GM12878 (cell line): Measurements from ENCODE around the gene MAST4. TPM values are rescaled to one million over a fixed set of nuclear protein-coding genes. Genes with fewer than 3 reads are reported as not detected.

Experiments used
- ATAC-seq: fragments of 200-7000 bp; cut with Tn5 transposase; 3 replicates; pipeline ENCODE4 v1.9.1; 2020; ENCODE audit warnings: mild to moderate bottlenecking, moderate library complexity
- BruUV-seq: library from RNA; stranded (reverse); fragments of 400-500 nt; replicated peaks from 2 replicates; lab custom pipeline; 2021; lab: Mats Ljungman, UMichigan
- CTCF ChIA-PET: fragments of 300-600 bp; sonication (Branson Sonifier 250); formaldehyde crosslinking; extraction: SDS; loops from one replicate; lab custom pipeline; 2021; ENCODE audit warnings: inconsistent platforms; lab: Yijun Ruan, JAX
- POLR2A ChIA-PET: fragments of 350-600 bp; formaldehyde crosslinking; extraction: SDS; loops from one replicate; lab custom pipeline; 2021; ENCODE audit warnings: inconsistent platforms; lab: Charles Lee
- RAD21 ChIA-PET: fragments of 300-600 bp; sonication (Branson Sonifier 250); formaldehyde crosslinking; loops from one replicate; lab custom pipeline; 2023; ENCODE audit warnings: antibody characterized with exemption; ENCODE audit not compliant: unreplicated experiment; lab: Charles Lee
- SMC1A ChIA-PET: fragments of 300-600 bp; sonication (Branson Sonifier 250); formaldehyde crosslinking; loops from one replicate; lab custom pipeline; 2023; ENCODE audit not compliant: unreplicated experiment, uncharacterized antibody; lab: Charles Lee
- DNase-seq: peaks from one replicate; pipeline ENCODE4 v3.0.0-alpha.2; 2011; ENCODE audit warnings: low read depth, low spot score
- FAIRE-seq: peaks from 3 replicates; lab custom pipeline; 2011; peaks lifted over from hg19 to GRCh38; lab: Jason Lieb, UNC
- H2AFZ ChIP-seq: 2 replicates; pipeline ENCODE4 v1.6.0; 2011; ENCODE audit warnings: low read depth, low read length, control low read depth; ENCODE audit not compliant: control insufficient read depth
- H3K27ac ChIP-seq: 2 replicates; pipeline ENCODE4 v1.5.1; 2011; ENCODE audit warnings: control low read depth; ENCODE audit not compliant: control insufficient read depth, insufficient read depth
- H3K27me3 ChIP-seq, 2 experiments: replicated peaks in 1 of 2; 2 replicates each; pipeline versions ENCODE4 v1.6.0 to v1.6.1; 2011; ENCODE audit warnings: low read length in 1 of 2; ENCODE audit not compliant: control insufficient read depth in 2 of 2, insufficient read depth in 2 of 2
- H3K36me3 ChIP-seq, 2 experiments: 2 replicates each; pipeline ENCODE4 v1.5.1; 2011; ENCODE audit warnings: low read length in 1 of 2; ENCODE audit not compliant: control insufficient read depth in 2 of 2, insufficient read depth in 2 of 2
- H3K4me1 ChIP-seq: 2 replicates; pipeline ENCODE4 v1.6.1; 2011; ENCODE audit warnings: mild to moderate bottlenecking, low read length, moderate library complexity, mixed read lengths; ENCODE audit not compliant: control insufficient read depth, insufficient read depth
- H3K4me2 ChIP-seq: 2 replicates; pipeline ENCODE4 v1.6.0; 2011; ENCODE audit warnings: control low read depth; ENCODE audit not compliant: control insufficient read depth, insufficient read depth
- H3K4me3 ChIP-seq: fragments of 200-600 bp; sonication (generic); 2 replicates; pipeline ENCODE4 v1.5.1; 2016
- H3K79me2 ChIP-seq: 2 replicates; pipeline ENCODE4 v1.6.0; 2011; ENCODE audit warnings: low read length; ENCODE audit not compliant: control insufficient read depth, insufficient read depth
- H3K9ac ChIP-seq: 2 replicates; pipeline ENCODE4 v1.8.0; 2011; ENCODE audit warnings: low read length, control low read depth, mixed read lengths; ENCODE audit not compliant: control insufficient read depth, insufficient read depth
- H3K9me3 ChIP-seq: replicated peaks from 3 replicates; pipeline ENCODE4 v1.5.1; 2011; ENCODE audit warnings: mild to moderate bottlenecking, low read length; ENCODE audit not compliant: control insufficient read depth, insufficient read depth
- H4K20me1 ChIP-seq: 2 replicates; pipeline ENCODE4 v1.6.0; 2011; ENCODE audit not compliant: control insufficient read depth, insufficient read depth
- BACH1 ChIP-seq: fragments of 450-650 bp; IDR thresholded peaks from 2 replicates; pipeline ENCODE4 v1.6.1; 2017; ENCODE audit warnings: mild to moderate bottlenecking, borderline replicate concordance
- EED ChIP-seq: sonication (generic); IDR thresholded peaks from 2 replicates; pipeline ENCODE4 v1.6.1; 2016; ENCODE audit warnings: antibody characterized with exemption, low read depth
- FOXK2 ChIP-seq: fragments of 450-650 bp; IDR thresholded peaks from 2 replicates; pipeline ENCODE4 v1.6.1; 2017; ENCODE audit warnings: mild to moderate bottlenecking, moderate library complexity
- IKZF1 ChIP-seq: fragments of 450-650 bp; conservative IDR thresholded peaks from 2 replicates; pipeline ENCODE4 v1.6.1; 2017; ENCODE audit warnings: antibody characterized with exemption, mild to moderate bottlenecking
- MYC ChIP-seq: IDR thresholded peaks from 2 replicates; pipeline ENCODE4 v1.6.1; 2011; ENCODE audit warnings: mild to moderate bottlenecking, low read length, moderate library complexity, inconsistent platforms; ENCODE audit not compliant: insufficient read depth, insufficient replicate concordance, insufficient read length, severe bottlenecking
- POLR2AphosphoS2 ChIP-seq: IDR thresholded peaks from 2 replicates; pipeline ENCODE4 v1.6.1; 2011; ENCODE audit warnings: low read depth, mild to moderate bottlenecking, low read length, improper control_type of control experiment, moderate library complexity
- POLR2AphosphoS5 ChIP-seq: IDR thresholded peaks from 2 replicates; pipeline ENCODE4 v1.6.1; 2011; ENCODE audit warnings: mild to moderate bottlenecking, low read length, inconsistent platforms
- RAD21 ChIP-seq: IDR thresholded peaks from 2 replicates; pipeline ENCODE4 v1.6.1; 2011; ENCODE audit warnings: mild to moderate bottlenecking, low read depth, low read length, moderate library complexity; ENCODE audit not compliant: insufficient read depth
- RB1 ChIP-seq: fragments of 450-650 bp; formaldehyde crosslinking; IDR thresholded peaks from 2 replicates; pipeline ENCODE4 v1.6.1; 2017; ENCODE audit warnings: mild to moderate bottlenecking, borderline replicate concordance
- SIN3A ChIP-seq: IDR thresholded peaks from 2 replicates; pipeline ENCODE4 v1.6.1; 2012; ENCODE audit warnings: low read depth, low read length, improper control_type of control experiment
- SMAD1 ChIP-seq: fragments of 450-650 bp; IDR thresholded peaks from 2 replicates; pipeline ENCODE4 v1.6.1; 2018; ENCODE audit warnings: mild to moderate bottlenecking, low read depth; ENCODE audit not compliant: partially characterized antibody
- SMARCA5 ChIP-seq: fragments of 450-650 bp; IDR thresholded peaks from 2 replicates; pipeline ENCODE4 v1.6.1; 2017; ENCODE audit warnings: mild to moderate bottlenecking
- SMC3 ChIP-seq: IDR thresholded peaks from 2 replicates; pipeline ENCODE4 v1.6.1; 2011; ENCODE audit warnings: low read length, improper control_type of control experiment, borderline replicate concordance
- ZZZ3 ChIP-seq: IDR thresholded peaks from 2 replicates; pipeline ENCODE4 v1.6.1; 2011; ENCODE audit warnings: low read depth; ENCODE audit not compliant: control insufficient read depth, insufficient read length
- WGBS: methylation state at CpG from one replicate; pipeline ENCODE4 v1.1.6; 2016; ENCODE audit warnings: low lambda C conversion rate; ENCODE audit not compliant: insufficient replicate concordance, insufficient coverage; ENCODE audit errors: missing lambda C conversion rate; 5-methylcytosine and 5-hydroxymethylcytosine counted together
- in situ Hi-C: fragments of 300-500 bp; cut with MboI; formaldehyde crosslinking; loops from 9 replicates; pipeline ENCODE4 v1.14.3; 2018; ENCODE audit warnings: mixed read lengths
- intact Hi-C: fragments of 100-400 bp; cut with micrococcal nuclease; formaldehyde crosslinking; loops from one replicate; pipeline ENCODE4 v1.14.2; 2022; ENCODE audit not compliant: unreplicated experiment
- polyA plus RNA-seq, 11 experiments: library from polyadenylated mRNA; depleted of rRNA in 4 of 11; unstranded in 6 of 11; stranded (reverse) in 5 of 11; fragments of >200 nt; fragmentation: Nextera tagmentation in 4 of 11; fragmentation: Illumina TruSeq in 1 of 11; extraction: Ambion mirVana in 4 of 11; extraction: Trizol in 1 of 11; gene quantifications; 1 replicate in 1 of 11; 2 replicates in 10 of 11; pipeline versions ENCODE4 v1.2.1 to v1.2.3, GENCODE V29; 2011 to 2016; ENCODE audit warnings: inconsistent platforms in 2 of 11, missing spikeins in 2 of 11, low read depth in 1 of 11
- total RNA-seq, 4 experiments: library from RNA; depleted of rRNA in 3 of 4; stranded (reverse); fragments of >200 nt in 3 of 4; fragmentation: Illumina TruSeq in 1 of 4; extraction: Trizol in 1 of 4; gene quantifications; 2 replicates each; pipeline versions ENCODE4 v1.2.1 to v1.2.3, GENCODE V29; 2013 to 2021
- TF ChIP-seq, protein P1 (sequence below), 3 experiments: IDR thresholded peaks in 2 of 3; conservative IDR thresholded peaks in 1 of 3; 2 replicates each; pipeline ENCODE4 v1.5.1; 2011; ENCODE audit warnings: low read depth in 3 of 3, low read length in 3 of 3, mild to moderate bottlenecking in 3 of 3, control low read depth in 2 of 3, moderate library complexity in 2 of 3, inconsistent platforms in 1 of 3, mixed read lengths in 1 of 3; ENCODE audit not compliant: control insufficient read depth in 2 of 3, insufficient read depth in 1 of 3; ENCODE audit errors: extremely low read depth in 1 of 3
- TF ChIP-seq, protein P2 (sequence below): fragments of 450-650 bp; formaldehyde crosslinking; IDR thresholded peaks from 2 replicates; pipeline ENCODE4 v1.4.0; 2022; ENCODE audit warnings: mild to moderate bottlenecking, moderate library complexity

Gene MAST4
- total and polyA plus RNA-seq, 10 of the 15 experiments (the other 5 are each of a cell fraction or from before 2014, with no cell fraction given), result 0.02 to 1.6 (median 0.29) TPM; not detected in 1

DNA sequence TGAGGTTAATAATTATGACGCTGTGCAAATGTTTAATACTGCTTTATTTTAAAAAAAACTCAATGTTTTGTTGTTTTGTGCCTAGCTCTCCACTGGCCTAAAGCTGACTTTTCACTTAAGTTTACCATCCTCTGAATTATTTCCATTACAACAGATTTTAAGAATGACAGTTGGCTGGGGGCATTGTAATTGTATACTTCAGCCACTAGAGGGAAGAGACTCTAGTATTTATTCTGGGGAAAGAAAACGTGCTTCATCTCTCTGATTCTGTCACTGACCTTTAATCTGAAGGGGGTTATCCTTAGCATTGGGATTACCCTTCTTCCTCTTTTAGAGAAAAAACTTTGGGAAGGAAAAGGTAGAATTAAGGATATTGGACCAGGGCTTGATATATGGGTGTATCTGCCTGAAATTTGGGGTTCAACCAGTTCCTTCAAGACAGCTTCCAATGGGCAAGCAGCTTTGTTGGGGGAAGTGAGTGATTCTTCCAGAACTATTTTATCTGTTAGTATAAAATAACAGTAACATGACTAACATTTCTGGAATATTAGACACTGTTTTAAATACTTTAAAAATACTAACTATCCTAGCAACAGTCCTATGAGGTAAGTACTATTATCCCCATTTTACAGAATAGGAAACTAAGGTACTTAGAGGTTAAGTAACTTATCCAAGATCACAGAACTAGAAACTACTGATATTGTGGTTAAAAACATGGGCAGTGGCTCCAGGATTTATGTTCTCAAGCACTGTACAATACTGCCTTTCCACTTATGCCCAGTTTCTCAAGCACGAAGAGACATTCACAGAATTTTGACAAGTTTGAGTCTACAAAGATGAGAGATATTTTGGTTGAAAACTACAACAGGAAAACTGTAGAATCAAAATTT is 392.0 kb downstream of the MAST4 start:
- SMC1A ChIA-PET, result no interaction called here
- CTCF ChIA-PET, result interaction anchor here (0.6 to 2.2 kb wide), 8 partner anchors 10 to 222 kb away, joined by 3 to 6 read pairs (median 4); no protein-coding TSS in a partner anchor
- FAIRE-seq (peak; percentile 52), ATAC-seq (peak; percentile 66), DNase-seq (no peak)
- no peaks in the 10 kb centered on the region; a peak in 1 of 4 replicates for H3K27me3 ChIP-seq
- H3K4me3 ChIP-seq, result no peak overlapping the region
- no peaks in the 10 kb centered on the region for H3K9me3 ChIP-seq
- H3K4me1 ChIP-seq, result no peaks in the 10 kb centered on the region; the same call in 1 of the 2 replicates
- intact Hi-C loops, result loop anchor here (1.0 to 10.0 kb wide), 2 partner anchors 167 to 221 kb away; no protein-coding TSS in a partner anchor
- POLR2A ChIA-PET, result no interaction called here
- H3K9ac ChIP-seq, result no peak overlapping the region
- H3K27ac ChIP-seq, result no peak overlapping the region
- H4K20me1 ChIP-seq, result no peaks in the 10 kb centered on the region
- no peak overlapping the region for H3K4me2 ChIP-seq
- in situ Hi-C loops, result no loop called here
- TF ChIP-seq RAD21, result peak; percentile 49
- TF ChIP-seq, protein P1, sequence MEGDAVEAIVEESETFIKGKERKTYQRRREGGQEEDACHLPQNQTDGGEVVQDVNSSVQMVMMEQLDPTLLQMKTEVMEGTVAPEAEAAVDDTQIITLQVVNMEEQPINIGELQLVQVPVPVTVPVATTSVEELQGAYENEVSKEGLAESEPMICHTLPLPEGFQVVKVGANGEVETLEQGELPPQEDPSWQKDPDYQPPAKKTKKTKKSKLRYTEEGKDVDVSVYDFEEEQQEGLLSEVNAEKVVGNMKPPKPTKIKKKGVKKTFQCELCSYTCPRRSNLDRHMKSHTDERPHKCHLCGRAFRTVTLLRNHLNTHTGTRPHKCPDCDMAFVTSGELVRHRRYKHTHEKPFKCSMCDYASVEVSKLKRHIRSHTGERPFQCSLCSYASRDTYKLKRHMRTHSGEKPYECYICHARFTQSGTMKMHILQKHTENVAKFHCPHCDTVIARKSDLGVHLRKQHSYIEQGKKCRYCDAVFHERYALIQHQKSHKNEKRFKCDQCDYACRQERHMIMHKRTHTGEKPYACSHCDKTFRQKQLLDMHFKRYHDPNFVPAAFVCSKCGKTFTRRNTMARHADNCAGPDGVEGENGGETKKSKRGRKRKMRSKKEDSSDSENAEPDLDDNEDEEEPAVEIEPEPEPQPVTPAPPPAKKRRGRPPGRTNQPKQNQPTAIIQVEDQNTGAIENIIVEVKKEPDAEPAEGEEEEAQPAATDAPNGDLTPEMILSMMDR (IDR thresholded peaks at IDR 0.05 in 2 of 3, conservative IDR thresholded peaks at IDR 0.05 in 1 of 3; ENCODE audit: control insufficient read depth in 2 of 3, extremely low read depth in 1 of 3, insufficient read depth in 1 of 3, low read depth in 3 of 3, low read length in 3 of 3), result peak; percentile 47 to 80 (median 71)
- no peak for TF ChIP-seq FOXK2
- no peak for TF ChIP-seq POLR2AphosphoS2
- TF ChIP-seq SMAD1, result no peak
- TF ChIP-seq, protein P2, sequence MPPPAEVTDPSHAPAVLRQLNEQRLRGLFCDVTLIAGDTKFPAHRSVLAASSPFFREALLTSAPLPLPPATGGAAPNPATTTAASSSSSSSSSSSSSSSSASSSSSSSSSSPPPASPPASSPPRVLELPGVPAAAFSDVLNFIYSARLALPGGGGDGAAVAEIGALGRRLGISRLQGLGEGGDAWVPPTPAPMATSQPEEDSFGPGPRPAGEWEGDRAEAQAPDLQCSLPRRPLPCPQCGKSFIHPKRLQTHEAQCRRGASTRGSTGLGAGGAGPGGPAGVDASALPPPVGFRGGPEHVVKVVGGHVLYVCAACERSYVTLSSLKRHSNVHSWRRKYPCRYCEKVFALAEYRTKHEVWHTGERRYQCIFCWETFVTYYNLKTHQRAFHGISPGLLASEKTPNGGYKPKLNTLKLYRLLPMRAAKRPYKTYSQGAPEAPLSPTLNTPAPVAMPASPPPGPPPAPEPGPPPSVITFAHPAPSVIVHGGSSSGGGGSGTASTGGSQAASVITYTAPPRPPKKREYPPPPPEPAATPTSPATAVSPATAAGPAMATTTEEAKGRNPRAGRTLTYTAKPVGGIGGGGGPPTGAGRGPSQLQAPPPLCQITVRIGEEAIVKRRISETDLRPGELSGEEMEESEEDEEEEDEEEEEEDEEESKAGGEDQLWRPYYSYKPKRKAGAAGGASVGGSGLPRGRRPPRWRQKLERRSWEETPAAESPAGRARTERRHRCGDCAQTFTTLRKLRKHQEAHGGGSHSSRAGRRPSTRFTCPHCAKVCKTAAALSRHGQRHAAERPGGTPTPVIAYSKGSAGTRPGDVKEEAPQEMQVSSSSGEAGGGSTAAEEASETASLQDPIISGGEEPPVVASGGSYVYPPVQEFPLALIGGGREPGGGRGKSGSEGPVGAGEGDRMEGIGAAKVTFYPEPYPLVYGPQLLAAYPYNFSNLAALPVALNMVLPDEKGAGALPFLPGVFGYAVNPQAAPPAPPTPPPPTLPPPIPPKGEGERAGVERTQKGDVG (CRISPR knock-in tag), result no peak
- TF ChIP-seq MYC, result no peak
- no peak for TF ChIP-seq POLR2AphosphoS5
- TF ChIP-seq IKZF1, result no peak
- no peak for TF ChIP-seq SIN3A
- TF ChIP-seq SMARCA5, result no peak
- TF ChIP-seq ZZZ3, result no peak
- no peak for TF ChIP-seq EED
- peak; percentile 42; the same call in 1 of the 2 replicates for TF ChIP-seq SMC3
- TF ChIP-seq RB1, result no peak
- TF ChIP-seq BACH1, result no peak
- RAD21 ChIA-PET, result no interaction called here
- 22% methylated on average over 3 of the region's 3 CpGs for WGBS
- no peaks in the 10 kb centered on the region for H3K36me3 ChIP-seq
- no peak overlapping the region for H2AFZ ChIP-seq
- no peaks in the 10 kb centered on the region for H3K79me2 ChIP-seq
- no TSS peak for BruUV-seq
